WI38 (cell line): Measurements from ENCODE around the gene IL7R.

ENCODE experiments used
- H3K4me3 ChIP-seq: 2 replicates; pipeline ENCODE4 v1.5.1; 2011; ENCODE audit warnings: low read depth, mild to moderate bottlenecking, control low read depth, low read length
- CTCF ChIP-seq: IDR thresholded peaks from 2 replicates; pipeline ENCODE4 v1.5.1; 2012; ENCODE audit warnings: low read depth, mild to moderate bottlenecking, control low read depth, low read length

Gene IL7R

DNA sequence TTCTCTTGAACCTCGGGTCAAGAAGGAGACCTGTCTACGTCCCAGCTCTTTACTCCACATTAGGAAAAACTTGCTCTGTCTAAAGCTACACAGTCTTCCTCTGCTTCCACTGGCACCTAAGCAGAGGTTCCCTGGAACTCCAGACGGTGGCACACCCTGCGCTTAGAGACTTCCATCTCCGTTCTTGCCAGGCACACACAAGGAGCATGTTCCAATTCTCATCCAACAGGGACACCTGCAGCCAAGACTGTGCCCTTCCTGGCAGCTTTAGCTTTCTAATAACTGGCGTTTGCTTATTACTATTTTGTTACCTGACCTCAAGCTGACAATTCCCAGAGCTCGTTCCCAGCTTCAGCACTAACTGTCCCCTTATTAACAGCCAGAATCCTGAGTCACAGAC lies 65.8 kb downstream of the IL7R start:
- TF ChIP-seq CTCF = no peak
- no peak overlapping the region for H3K4me3 ChIP-seq

DNA sequence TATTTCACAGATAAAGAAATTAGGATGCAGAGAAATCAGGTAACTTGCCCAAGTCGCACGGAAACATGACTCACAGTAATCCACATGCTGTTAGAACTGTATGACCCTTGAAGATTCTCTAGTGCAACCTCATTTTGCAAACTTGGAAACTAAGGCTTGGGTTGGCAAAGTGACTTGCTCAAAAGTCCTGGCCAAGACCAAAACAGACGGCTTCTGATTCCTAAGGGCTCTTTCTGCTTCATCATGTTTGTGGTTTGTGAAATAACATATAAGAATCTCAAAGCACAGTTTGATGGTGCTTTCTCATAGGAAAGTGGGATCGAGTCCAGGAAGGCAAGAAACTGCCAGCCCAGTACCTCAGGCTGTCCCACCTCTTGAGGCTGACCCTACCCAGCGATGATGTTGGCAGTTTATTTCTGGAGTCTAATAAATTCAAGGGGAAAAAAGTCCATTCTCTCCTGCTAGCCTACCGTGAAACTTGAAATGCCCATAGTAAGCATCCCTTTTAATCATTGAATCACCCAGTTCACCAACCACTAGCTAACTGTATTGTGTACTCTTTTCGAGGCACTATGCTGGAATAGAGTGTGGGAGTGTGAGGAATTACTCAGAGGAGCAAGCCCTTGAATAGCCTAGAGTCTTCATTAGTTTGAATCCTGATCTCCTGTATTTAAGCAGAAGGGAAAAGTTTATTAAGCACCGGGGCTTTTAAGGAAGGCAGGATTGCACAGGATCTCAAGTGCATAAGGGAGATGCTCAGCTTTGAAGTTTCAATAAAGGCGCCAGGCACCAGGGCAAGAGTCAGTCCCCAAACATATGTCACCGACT lies 67.6 kb downstream of the IL7R start:
- no peak for TF ChIP-seq CTCF
- 0 out of 2 replicates have a peak overlapping the region, but pooled peaks have one; percentile 31 for H3K4me3 ChIP-seq

- 0 out of 2 replicates have a peak overlapping the region, but pooled peaks have one; percentile 31 for H3K4me3 ChIP-seq
- TF ChIP-seq CTCF = peak; percentile 81
These were observed 68.4 kb downstream of the IL7R start for GRCh38 chr5:35924950-35925722.

DNA sequence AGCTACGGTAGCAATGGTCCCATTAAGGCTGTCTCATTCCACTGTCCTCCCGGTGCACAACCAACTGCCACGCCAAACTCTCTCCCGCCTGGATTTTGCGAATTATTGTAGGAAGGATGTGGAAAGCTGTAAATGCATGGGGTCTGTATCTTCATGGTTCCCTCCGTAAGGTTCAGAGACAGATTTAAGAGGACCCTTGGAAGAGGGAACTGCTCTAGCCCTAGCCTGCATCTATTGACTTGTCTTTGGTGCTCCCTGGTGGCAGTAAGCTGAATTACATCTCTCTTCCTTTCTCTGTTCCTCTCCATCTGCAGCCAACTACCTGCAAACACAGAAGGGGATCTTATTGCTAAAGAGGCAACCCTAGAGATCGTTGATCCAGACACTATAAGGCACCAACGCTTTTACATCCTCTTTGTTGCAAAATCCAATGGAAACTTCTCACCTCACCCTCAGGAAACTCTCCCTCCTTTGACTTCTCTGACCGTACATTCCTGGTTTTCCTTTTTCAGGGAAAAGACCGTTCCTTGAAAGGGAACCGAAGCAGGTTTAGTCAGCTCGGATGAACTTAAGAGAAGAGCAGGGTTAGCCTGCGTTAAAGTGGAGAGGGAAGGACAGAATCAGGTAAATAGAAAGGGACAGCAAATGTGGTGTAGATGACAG lies 69.8 kb downstream of the IL7R start:
- TF ChIP-seq CTCF = peak; percentile 81
- no peak overlapping the region for H3K4me3 ChIP-seq
